H1 (cell line): Measurements from ENCODE around the gene SLC44A5. TPM values are rescaled to one million over a fixed set of nuclear protein-coding genes. Genes with fewer than 3 reads are reported as not detected.

ENCODE experiments used
- POU5F1 ChIP-seq: IDR thresholded peaks from 2 replicates; pipeline ENCODE4 v1.6.1; 2011; ENCODE audit warnings: low read depth, mild to moderate bottlenecking, low read length, moderate library complexity
- polyA plus RNA-seq, 7 experiments: library from polyadenylated mRNA; depleted of rRNA in 3 of 7; stranded (reverse) in 5 of 7; unstranded in 2 of 7; fragments of >200 nt in 5 of 7; fragments of 200-250 nt in 2 of 7; gene quantifications; 1 replicate in 5 of 7; 2 replicates in 1 of 7; 4 replicates in 1 of 7; pipeline versions ENCODE4 v1.2.1 to v1.2.3, GENCODE V29; 2011 to 2013; ENCODE audit warnings: missing spikeins in 2 of 7, mixed read lengths in 2 of 7
- total RNA-seq: library from RNA; stranded (reverse); fragmentation: NEBNext Ultra II Directional; extraction: Animal tissue kit (Norgen Biotek cat#: 25700); gene quantifications from 2 replicates; pipeline ENCODE4 v1.2.1, GENCODE V29; 2021

Gene SLC44A5
- total and polyA plus RNA-seq, 2 of the 8 experiments (the other 6 are each of a cell fraction or from before 2014, with no cell fraction given) = 1.8 to 3.3 TPM

GRCh38 chr1:75328691-75329090 lies 282.2 kb downstream of the SLC44A5 start (continued):
- no peak for TF ChIP-seq POU5F1
